HepG2 (cell line): ENCODE results near the gene RPS6KL1. TPM values are rescaled to one million over a fixed set of nuclear protein-coding genes. Genes with fewer than 3 reads are reported as not detected.

Experiments used
- AKAP8 ChIP-seq: sonication (generic); formaldehyde crosslinking; IDR thresholded peaks from 2 replicates; pipeline ENCODE4 v1.5.1; 2020; ENCODE audit warnings: mild to moderate bottlenecking, missing genetic modification reagents
- CTCF ChIP-seq: sonication (generic); formaldehyde crosslinking; IDR thresholded peaks from 2 replicates; pipeline ENCODE4 v1.5.0; 2020; ENCODE audit warnings: mild to moderate bottlenecking, missing genetic modification reagents, moderate library complexity
- ELF3 ChIP-seq: IDR thresholded peaks from 2 replicates; pipeline ENCODE4 v1.6.1; 2016; ENCODE audit warnings: missing genetic modification reagents, missing compliant biosample characterization
- FOSL1 ChIP-seq: sonication (generic); formaldehyde crosslinking; IDR thresholded peaks from 2 replicates; pipeline ENCODE4 v1.9.0; 2021; ENCODE audit warnings: missing genetic modification reagents, borderline replicate concordance
- FUBP1 ChIP-seq: sonication (generic); formaldehyde crosslinking; IDR thresholded peaks from 2 replicates; pipeline ENCODE4 v1.5.1; 2020; ENCODE audit warnings: missing genetic modification reagents, mild to moderate bottlenecking, borderline replicate concordance
- JARID2 ChIP-seq: sonication (generic); formaldehyde crosslinking; IDR thresholded peaks from 2 replicates; pipeline ENCODE4 v1.8.1; 2023; ENCODE audit warnings: missing genetic modification reagents, inconsistent platforms; ENCODE audit not compliant: insufficient replicate concordance
- PRDM10 ChIP-seq: sonication (generic); formaldehyde crosslinking; IDR thresholded peaks from 2 replicates; pipeline ENCODE4 v1.4.0; 2020; ENCODE audit warnings: low read depth, missing genetic modification reagents
- RAD21 ChIP-seq: fragments of 450-650 bp; formaldehyde crosslinking; IDR thresholded peaks from 2 replicates; pipeline ENCODE4 v1.5.0; 2020; ENCODE audit warnings: mild to moderate bottlenecking
- RXRA ChIP-seq: sonication (generic); formaldehyde crosslinking; IDR thresholded peaks from 2 replicates; pipeline ENCODE4 v1.5.1; 2020; ENCODE audit warnings: missing genetic modification reagents
- SIX1 ChIP-seq: sonication (generic); formaldehyde crosslinking; IDR thresholded peaks from 2 replicates; pipeline ENCODE4 v1.4.0; 2020; ENCODE audit warnings: missing genetic modification reagents, borderline replicate concordance
- SP4 ChIP-seq: sonication (generic); formaldehyde crosslinking; IDR thresholded peaks from 2 replicates; pipeline ENCODE4 v1.8.1; 2023; ENCODE audit warnings: mild to moderate bottlenecking, missing genetic modification reagents
- XRCC5 ChIP-seq: fragments of 200-400 bp; formaldehyde crosslinking; optimal IDR thresholded peaks from 2 replicates; pipeline ENCODE3; 2017; ENCODE audit warnings: mild to moderate bottlenecking, low read length
- ZBTB44 ChIP-seq: sonication (generic); formaldehyde crosslinking; IDR thresholded peaks from 2 replicates; pipeline ENCODE4 v1.4.0; 2020; ENCODE audit warnings: missing genetic modification reagents
- ZNF18 ChIP-seq: sonication (generic); formaldehyde crosslinking; IDR thresholded peaks from 2 replicates; pipeline ENCODE4 v1.8.0; 2022; ENCODE audit warnings: mild to moderate bottlenecking, missing genetic modification reagents; ENCODE audit not compliant: insufficient replicate concordance
- ZNF224 ChIP-seq: sonication (generic); formaldehyde crosslinking; IDR thresholded peaks from 2 replicates; pipeline ENCODE4 v1.5.0; 2020; ENCODE audit warnings: mild to moderate bottlenecking, missing genetic modification reagents
- ZNF230 ChIP-seq: sonication (generic); formaldehyde crosslinking; IDR thresholded peaks from 2 replicates; pipeline ENCODE4 v1.4.0; 2020; ENCODE audit warnings: mild to moderate bottlenecking, missing genetic modification reagents
- ZNF33A ChIP-seq: sonication (generic); formaldehyde crosslinking; IDR thresholded peaks from 2 replicates; pipeline ENCODE4 v1.5.1; 2020; ENCODE audit warnings: missing genetic modification reagents, mild to moderate bottlenecking, moderate library complexity, borderline replicate concordance
- ZNF580 ChIP-seq: IDR thresholded peaks from 2 replicates; pipeline ENCODE4 v1.6.1; 2016; ENCODE audit warnings: low read depth, borderline replicate concordance
- polyA plus RNA-seq, 8 experiments: library from polyadenylated mRNA; depleted of rRNA in 3 of 8; stranded (reverse) in 7 of 8; unstranded in 1 of 8; fragments of >200 nt; fragmentation: Illumina TruSeq in 4 of 8; extraction: Trizol in 4 of 8; gene quantifications; 2 replicates each; pipeline versions ENCODE4 v1.2.1 to v1.2.3, GENCODE V29; 2011 to 2016; ENCODE audit warnings: low read depth in 4 of 8, missing spikeins in 1 of 8, mixed read lengths in 1 of 8; ENCODE audit not compliant: insufficient read depth in 1 of 8
- total RNA-seq, 5 experiments: library from RNA; depleted of rRNA; stranded (reverse); fragments of >200 nt; fragmentation: Illumina TruSeq; extraction: Trizol; gene quantifications; 2 replicates each; pipeline ENCODE4 v1.2.3, GENCODE V29; 2016; ENCODE audit warnings: low read depth in 1 of 5

RPS6KL1 gene
- total and polyA plus RNA-seq, 2 of the 13 experiments (the other 11 are each of a cell fraction or from before 2014, with no cell fraction given), result 6.5 to 11.5 TPM

GRCh38 chr14:74905595-74906142, 17.4 kb downstream of the RPS6KL1 start (continued):
- TF ChIP-seq PRDM10 (peak; percentile 49; the same call in 1 of the 2 replicates), ELF3 (CRISPR knock-in tag) (no peak), ZNF224 (CRISPR knock-in tag) (no peak), SIX1 (CRISPR knock-in tag) (no peak), ZNF18 (CRISPR knock-in tag) (no peak), RXRA (CRISPR knock-in tag) (no peak; the same call in 1 of the 2 replicates), FUBP1 (CRISPR knock-in tag) (no peak), XRCC5 (peak; percentile 61), FOSL1 (no peak), AKAP8 (CRISPR knock-in tag) (peak; percentile 53; the same call in 1 of the 2 replicates), JARID2 (no peak), RAD21 (CRISPR knock-in tag) (peak; percentile 80), ZNF580 (0 out of 2 replicates have a peak, but pooled peaks have one; percentile 55), CTCF (peak; percentile 96), SP4 (CRISPR knock-in tag) (peak; percentile 32; the same call in 1 of the 2 replicates), ZNF33A (CRISPR knock-in tag) (no peak), ZBTB44 (CRISPR knock-in tag) (no peak), ZNF230 (CRISPR knock-in tag) (peak; percentile 47; the same call in 1 of the 2 replicates)
